Measurements from ENCODE around the gene MICU1. TPM values are rescaled to one million over a fixed set of nuclear protein-coding genes. Genes with fewer than 3 reads are reported as not detected.

The MICU1 gene
- total and polyA plus RNA-seq, 7 donors: 29.4 to 53.5 (median 33.9) TPM

GRCh38 chr10:72335394-72336258, 290.3 kb downstream of the MICU1 start:
- intact Hi-C loops (cut with DNase I): loop anchor here (2.0 to 10.0 kb wide), 6 partner anchors 61 to 441 kb away; partner anchors contain the start of genes ANAPC16 and ASCC1
- Histone ChIP-seq H3K36me3 (peaks cover 8 to 60% (median 25%) of the 10 kb centered on the region in 4 donors), H3K9me3 (no peaks in the 10 kb centered on the region), H3K27ac (peak overlapping the region; percentile 75 to 87 (median 80)), H3K27me3 (no peaks in the 10 kb centered on the region), H3K4me3 (no peak overlapping the region), H3K4me1 (peaks cover 0 to 61% (median 53%) of the 10 kb centered on the region in 4 donors)
- TF ChIP-seq POLR2A (IDR thresholded peaks at IDR 0.05) (no peak), EP300 (IDR thresholded peaks at IDR 0.05) (no peak), POLR2AphosphoS5 (IDR thresholded peaks at IDR 0.05) (peak in 1 of 4 donors; percentile 8)
- WGBS, 2 donors: 66 to 86% methylated on average over 20 of the region's 20 CpGs
- peak; percentile 83 for DNase-seq

DNA sequence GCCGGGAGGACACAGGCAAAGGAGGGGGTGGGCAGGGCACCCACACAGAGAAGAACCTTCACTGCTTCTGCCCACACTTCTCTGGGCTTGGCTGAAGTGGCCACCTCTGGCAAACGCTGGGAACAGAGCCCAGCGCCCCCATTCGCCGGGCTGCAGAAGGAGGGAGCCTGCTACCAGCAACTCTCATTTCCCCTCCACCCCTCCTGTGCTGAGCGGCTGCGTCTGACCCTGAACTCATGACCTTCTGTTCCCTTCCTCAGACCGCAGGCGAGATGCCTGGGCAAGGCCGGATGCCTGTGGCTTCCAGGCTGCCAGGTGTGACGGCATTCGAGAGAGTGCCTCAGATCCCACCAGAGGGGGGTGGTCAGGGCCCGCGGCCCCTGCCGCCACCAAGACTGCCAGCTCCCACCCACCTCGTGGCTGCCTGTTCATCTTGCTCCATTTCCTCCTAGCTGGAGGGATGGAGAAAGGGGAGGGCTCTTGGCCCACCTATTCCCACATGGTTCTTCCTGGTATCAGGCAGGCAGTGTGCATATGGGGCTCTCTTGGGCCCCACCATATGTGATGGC, 291.0 kb downstream of the MICU1 start:
- TF ChIP-seq EP300 (IDR thresholded peaks at IDR 0.05) (peak in 2 of 4 donors; percentile 44 to 75), POLR2AphosphoS5 (IDR thresholded peaks at IDR 0.05) (peak; percentile 47 to 80 (median 68)), CTCF (IDR thresholded peaks at IDR 0.05) (no peak), POLR2A (IDR thresholded peaks at IDR 0.05) (no peak)
- intact Hi-C loops (cut with DNase I): loop anchor here (5.0 to 10.0 kb wide), 5 partner anchors 118 to 440 kb away; partner anchors contain the start of genes ANAPC16 and ASCC1
- H3K9me3 ChIP-seq: no peaks in the 10 kb centered on the region
- 31 to 73% methylated on average over 16 of the region's 16 CpGs for WGBS, 2 donors
- peak overlapping the region; percentile 75 to 87 (median 80) for H3K27ac ChIP-seq
- H3K4me3 ChIP-seq: no peak overlapping the region
- no peaks in the 10 kb centered on the region for H3K27me3 ChIP-seq
- H3K4me1 ChIP-seq: peaks cover 0 to 61% (median 53%) of the 10 kb centered on the region in 4 donors
- DNase-seq: peak; percentile 93
- peaks cover 8 to 53% (median 23%) of the 10 kb centered on the region in 4 donors for H3K36me3 ChIP-seq

GRCh38 chr10:72334196-72334824, 291.6 kb downstream of the MICU1 start:
- peak overlapping the region; percentile 75 to 87 (median 80) for H3K27ac ChIP-seq

GRCh38 chr10:72333112-72334015, 292.5 kb downstream of the MICU1 start:
- 86 to 90% methylated on average over 19 of the region's 19 CpGs for WGBS, 2 donors
- intact Hi-C loops (cut with DNase I): loop anchor here (10.0 kb wide), 1 partner anchor 439 kb away; no protein-coding TSS in a partner anchor
- H3K27me3 ChIP-seq: no peaks in the 10 kb centered on the region
- H3K4me3 ChIP-seq: no peak overlapping the region
- peak overlapping the region; percentile 75 to 87 (median 80) for H3K27ac ChIP-seq
- H3K9me3 ChIP-seq: no peaks in the 10 kb centered on the region
- H3K36me3 ChIP-seq: peaks cover 8 to 38% (median 17%) of the 10 kb centered on the region in 4 donors
- H3K4me1 ChIP-seq: peaks cover 0 to 66% (median 57%) of the 10 kb centered on the region in 4 donors
- TF ChIP-seq CTCF (IDR thresholded peaks at IDR 0.05) (no peak), EP300 (IDR thresholded peaks at IDR 0.05) (no peak), POLR2A (IDR thresholded peaks at IDR 0.05) (no peak)
- no peak for DNase-seq

More at GRCh38 chr10:72334196-72334824, 291.6 kb downstream of the MICU1 start:
- Histone ChIP-seq H3K9me3 (no peaks in the 10 kb centered on the region), H3K4me3 (no peak overlapping the region), H3K27me3 (no peaks in the 10 kb centered on the region), H3K4me1 (peaks cover 0 to 61% (median 53%) of the 10 kb centered on the region in 4 donors), H3K36me3 (peaks cover 8 to 47% (median 22%) of the 10 kb centered on the region in 4 donors)
- TF ChIP-seq POLR2AphosphoS5 (IDR thresholded peaks at IDR 0.05): no peak
- TF ChIP-seq POLR2A (IDR thresholded peaks at IDR 0.05): no peak
- TF ChIP-seq EP300 (IDR thresholded peaks at IDR 0.05): no peak
- no peak for TF ChIP-seq CTCF (IDR thresholded peaks at IDR 0.05)
- 65 to 87% methylated on average over 17 of the region's 17 CpGs for WGBS, 2 donors
- no peak for DNase-seq
- intact Hi-C loops (cut with DNase I): loop anchor here (10.0 kb wide), 1 partner anchor 440 kb away; no protein-coding TSS in a partner anchor

All from sigmoid colon (tissue), 7 donors.